ENCODE measurements around the gene ZNF608.

The ZNF608 gene

GRCh38 chr5:124713595-124713994, 32.8 kb downstream of the ZNF608 start:
- DNase-seq: no peak

- DNase-seq: no peak
Measured at GRCh38 chr5:124712731-124713305, 33.6 kb downstream of the ZNF608 start.

GRCh38 chr5:124708086-124708485, 38.4 kb downstream of the ZNF608 start:
- DNase-seq: no peak

- no peak for DNase-seq
Measured at GRCh38 chr5:124707520-124707919, 38.9 kb downstream of the ZNF608 start.

- DNase-seq: no peak
Measured at GRCh38 chr5:124706729-124707361, 39.6 kb downstream of the ZNF608 start.

GRCh38 chr5:124706051-124706450, 40.4 kb downstream of the ZNF608 start:
- DNase-seq: no peak

GRCh38 chr5:124705577-124705976, 40.9 kb downstream of the ZNF608 start:
- DNase-seq: no peak

GRCh38 chr5:124704594-124705284, 41.7 kb downstream of the ZNF608 start:
- DNase-seq: no peak

GRCh38 chr5:124703995-124704394, 42.4 kb downstream of the ZNF608 start:
- DNase-seq: no peak

GRCh38 chr5:124702525-124702924, 43.9 kb downstream of the ZNF608 start:
- no peak for DNase-seq

- no peak for DNase-seq
Measured at GRCh38 chr5:124701873-124702425, 44.5 kb downstream of the ZNF608 start.

GRCh38 chr5:124701016-124701415, 45.4 kb downstream of the ZNF608 start:
- no peak for DNase-seq

GRCh38 chr5:124700333-124700732, 46.1 kb downstream of the ZNF608 start:
- DNase-seq: no peak

GRCh38 chr5:124698770-124699169, 47.7 kb downstream of the ZNF608 start:
- no peak for DNase-seq

- no peak for DNase-seq
Measured at GRCh38 chr5:124697933-124698591, 48.4 kb downstream of the ZNF608 start.

- DNase-seq: no peak
Measured at GRCh38 chr5:124697501-124697900, 48.9 kb downstream of the ZNF608 start.

- DNase-seq: no peak
Measured at GRCh38 chr5:124696898-124697297, 49.5 kb downstream of the ZNF608 start.
